ENCODE data around the gene TSPEAR. TPM values are rescaled to one million over a fixed set of nuclear protein-coding genes. Genes with fewer than 3 reads are reported as not detected.

Gene TSPEAR
- polyA plus RNA-seq, 1 of the 3 experiments (the other 2 are of a cell fraction): 0.08 TPM

GRCh38 chr21:44650973-44651675, 60.2 kb downstream of the TSPEAR start:
- no peak for DNase-seq
- Histone ChIP-seq H3K36me3 (replicated peaks in 1 of 2; ENCODE audit: control insufficient read depth in 1 of 2, insufficient read depth in 2 of 2, low read length in 1 of 2) (no peaks in the 10 kb centered on the region), H3K9me3 (no peaks in the 10 kb centered on the region), H3F3A (replicated peaks; ENCODE audit: insufficient read depth) (no peaks in the 10 kb centered on the region), H3K27ac (ENCODE audit: low read depth in 2 of 2, low read length in 1 of 2) (no peak overlapping the region), H2AFZ (ENCODE audit: low read depth) (no peak overlapping the region), H3K9ac (no peak overlapping the region), H4K20me1 (ENCODE audit: insufficient read depth) (no peaks in the 10 kb centered on the region), H3K4me2 (no peak overlapping the region), H3K4me3 (ENCODE audit: low read depth in 2 of 2, low read length in 1 of 2) (no peak overlapping the region), H3K79me2 (ENCODE audit: insufficient read depth) (no peaks in the 10 kb centered on the region), H3K27me3 (ENCODE audit: insufficient read depth) (peaks cover 62% of the 10 kb centered on the region), H3K9me2 (no peaks in the 10 kb centered on the region), H3K4me1 (ENCODE audit: control insufficient read depth in 1 of 2, insufficient read depth in 2 of 2, low read depth in 1 of 2, low read length in 1 of 2) (no peaks in the 10 kb centered on the region)
- ChIA-PET CTCF (no interaction called here), POLR2A (no interaction called here)
- 12% methylated on average over 9 of the region's 12 CpGs for WGBS (ENCODE audit: low lambda C conversion rate)
- TF ChIP-seq RXRA (IDR thresholded peaks at IDR 0.05; ENCODE audit: borderline replicate concordance, low read depth) (no peak), NRF1 (IDR thresholded peaks at IDR 0.05; ENCODE audit: low read depth, low read length) (no peak), MEF2A (IDR thresholded peaks at IDR 0.05; ENCODE audit: borderline replicate concordance, low read depth) (no peak)
- TF ChIP-seq, protein P1, sequence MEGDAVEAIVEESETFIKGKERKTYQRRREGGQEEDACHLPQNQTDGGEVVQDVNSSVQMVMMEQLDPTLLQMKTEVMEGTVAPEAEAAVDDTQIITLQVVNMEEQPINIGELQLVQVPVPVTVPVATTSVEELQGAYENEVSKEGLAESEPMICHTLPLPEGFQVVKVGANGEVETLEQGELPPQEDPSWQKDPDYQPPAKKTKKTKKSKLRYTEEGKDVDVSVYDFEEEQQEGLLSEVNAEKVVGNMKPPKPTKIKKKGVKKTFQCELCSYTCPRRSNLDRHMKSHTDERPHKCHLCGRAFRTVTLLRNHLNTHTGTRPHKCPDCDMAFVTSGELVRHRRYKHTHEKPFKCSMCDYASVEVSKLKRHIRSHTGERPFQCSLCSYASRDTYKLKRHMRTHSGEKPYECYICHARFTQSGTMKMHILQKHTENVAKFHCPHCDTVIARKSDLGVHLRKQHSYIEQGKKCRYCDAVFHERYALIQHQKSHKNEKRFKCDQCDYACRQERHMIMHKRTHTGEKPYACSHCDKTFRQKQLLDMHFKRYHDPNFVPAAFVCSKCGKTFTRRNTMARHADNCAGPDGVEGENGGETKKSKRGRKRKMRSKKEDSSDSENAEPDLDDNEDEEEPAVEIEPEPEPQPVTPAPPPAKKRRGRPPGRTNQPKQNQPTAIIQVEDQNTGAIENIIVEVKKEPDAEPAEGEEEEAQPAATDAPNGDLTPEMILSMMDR (IDR thresholded peaks at IDR 0.05): no peak

GRCh38 chr21:44650265-44650972, 61.0 kb downstream of the TSPEAR start:
- POLR2A ChIA-PET: no interaction called here
- no peaks in the 10 kb centered on the region for H3K9me3 ChIP-seq

More at GRCh38 chr21:44650265-44650972, 61.0 kb downstream of the TSPEAR start:
- Histone ChIP-seq H3K27me3 (ENCODE audit: insufficient read depth) (peaks cover 62% of the 10 kb centered on the region), H4K20me1 (ENCODE audit: insufficient read depth) (no peaks in the 10 kb centered on the region), H3K9me2 (no peaks in the 10 kb centered on the region), H3K4me3 (ENCODE audit: low read depth in 2 of 2, low read length in 1 of 2) (no peak overlapping the region), H3K36me3 (replicated peaks in 1 of 2; ENCODE audit: control insufficient read depth in 1 of 2, insufficient read depth in 2 of 2, low read length in 1 of 2) (no peaks in the 10 kb centered on the region), H3K4me2 (no peak overlapping the region), H3F3A (replicated peaks; ENCODE audit: insufficient read depth) (no peaks in the 10 kb centered on the region), H3K27ac (ENCODE audit: low read depth in 2 of 2, low read length in 1 of 2) (no peak overlapping the region), H2AFZ (ENCODE audit: low read depth) (no peak overlapping the region), H3K79me2 (ENCODE audit: insufficient read depth) (no peaks in the 10 kb centered on the region), H3K4me1 (ENCODE audit: control insufficient read depth in 1 of 2, insufficient read depth in 2 of 2, low read depth in 1 of 2, low read length in 1 of 2) (no peaks in the 10 kb centered on the region), H3K9ac (no peak overlapping the region)
- no peak for TF ChIP-seq FOXJ3 (CRISPR knock-in tag; IDR thresholded peaks at IDR 0.05)
- TF ChIP-seq, protein P2, sequence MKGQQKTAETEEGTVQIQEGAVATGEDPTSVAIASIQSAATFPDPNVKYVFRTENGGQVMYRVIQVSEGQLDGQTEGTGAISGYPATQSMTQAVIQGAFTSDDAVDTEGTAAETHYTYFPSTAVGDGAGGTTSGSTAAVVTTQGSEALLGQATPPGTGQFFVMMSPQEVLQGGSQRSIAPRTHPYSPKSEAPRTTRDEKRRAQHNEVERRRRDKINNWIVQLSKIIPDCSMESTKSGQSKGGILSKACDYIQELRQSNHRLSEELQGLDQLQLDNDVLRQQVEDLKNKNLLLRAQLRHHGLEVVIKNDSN (IDR thresholded peaks at IDR 0.05; ENCODE audit: borderline replicate concordance, low read depth): 0 out of 2 replicates have a peak, but pooled peaks have one; percentile 34
- CTCF ChIA-PET: interaction anchor here (1.9 kb wide), 1 partner anchor 13 kb away, joined by 4 read pairs; the partner anchor contains the start of gene KRTAP10-10
- WGBS (ENCODE audit: low lambda C conversion rate): 27% methylated on average over 17 of the region's 20 CpGs
- DNase-seq: no peak

Measured in SK-N-SH (cell line).